ENCODE data around the gene TBC1D22B. TPM values are rescaled to one million over a fixed set of nuclear protein-coding genes. Genes with fewer than 3 reads are reported as not detected.
A peak's percentile ranks its signal among the peaks of the same experiment; 100 is the strongest.

Gene TBC1D22B
- total RNA-seq, 1 experiment from 2014 or later: 11.8 TPM

DNA sequence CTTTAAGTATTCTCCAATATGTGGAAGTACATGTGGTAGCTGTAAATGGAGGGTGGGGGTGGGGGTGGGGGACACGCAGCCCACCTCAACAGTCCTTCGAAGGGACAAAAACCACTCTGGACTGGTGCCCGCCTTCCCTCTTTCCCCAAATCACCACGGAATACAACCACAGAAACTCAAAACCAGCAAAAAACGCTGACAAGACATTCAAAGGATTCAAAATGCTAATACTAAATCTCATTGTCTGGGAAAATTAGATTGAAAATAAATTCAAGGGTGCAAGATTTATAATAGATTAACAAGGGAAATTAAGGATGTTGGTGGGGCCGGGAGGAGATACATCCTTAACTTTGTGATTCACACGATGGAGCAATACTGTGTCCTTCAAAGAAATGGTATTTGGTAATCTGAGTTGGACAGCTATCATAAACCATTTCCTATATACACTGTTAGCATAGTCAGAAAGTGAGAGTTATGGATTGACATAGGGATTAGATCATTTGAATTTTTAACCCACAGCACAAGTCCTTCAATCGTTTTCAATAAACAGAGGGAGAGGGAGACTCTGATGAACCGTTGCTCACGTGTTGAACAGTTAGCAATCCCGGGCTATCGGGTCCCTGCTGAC is 766 bp upstream of the TBC1D22B start:
- H3K36me3 ChIP-seq (ENCODE audit: control insufficient read depth, insufficient read depth, low read length): no peaks in the 10 kb centered on the region
- H3K27me3 Mint-ChIP-seq (ENCODE audit: insufficient read depth, unreplicated experiment): no peaks in the 10 kb centered on the region
- BruUV-seq (replicated peaks): TSS peak; percentile 40
- peaks cover 4% of the 10 kb centered on the region; the same call in 1 of the 2 replicates for H3K4me1 ChIP-seq
- H3K27me3 ChIP-seq (replicated peaks; ENCODE audit: control insufficient read depth, insufficient read depth, low read length): no peaks in the 10 kb centered on the region
- CTCF ChIA-PET: interaction anchor here (0.6 to 2.7 kb wide), 7 partner anchors 10 to 239 kb away, joined by 3 to 15 read pairs (median 4); no protein-coding TSS in a partner anchor
- intact Hi-C loops (cut with micrococcal nuclease; ENCODE audit: unreplicated experiment): loop anchor here (2.0 kb wide), 1 partner anchor 34 kb away; no protein-coding TSS in a partner anchor
- H3K36me3 Mint-ChIP-seq (ENCODE audit: insufficient read depth, unreplicated experiment): peaks cover 8% of the 10 kb centered on the region
- no peaks in the 10 kb centered on the region for H3K9me3 ChIP-seq
- POLR2A ChIA-PET: interaction anchor here (0.5 to 2.2 kb wide), 6 partner anchors 11 to 1342 kb away, joined by 3 to 13 read pairs (median 3); no protein-coding TSS in a partner anchor
- H3K4me1 Mint-ChIP-seq (ENCODE audit: low read depth, unreplicated experiment): peaks cover 14% of the 10 kb centered on the region
- H3K4me3 ChIP-seq (ENCODE audit: low read depth, low read length): peak overlapping the region; percentile 81
- peak overlapping the region; percentile 97 for H3K4me3 Mint-ChIP-seq (ENCODE audit: unreplicated experiment)
- TF ChIP-seq, protein P1, sequence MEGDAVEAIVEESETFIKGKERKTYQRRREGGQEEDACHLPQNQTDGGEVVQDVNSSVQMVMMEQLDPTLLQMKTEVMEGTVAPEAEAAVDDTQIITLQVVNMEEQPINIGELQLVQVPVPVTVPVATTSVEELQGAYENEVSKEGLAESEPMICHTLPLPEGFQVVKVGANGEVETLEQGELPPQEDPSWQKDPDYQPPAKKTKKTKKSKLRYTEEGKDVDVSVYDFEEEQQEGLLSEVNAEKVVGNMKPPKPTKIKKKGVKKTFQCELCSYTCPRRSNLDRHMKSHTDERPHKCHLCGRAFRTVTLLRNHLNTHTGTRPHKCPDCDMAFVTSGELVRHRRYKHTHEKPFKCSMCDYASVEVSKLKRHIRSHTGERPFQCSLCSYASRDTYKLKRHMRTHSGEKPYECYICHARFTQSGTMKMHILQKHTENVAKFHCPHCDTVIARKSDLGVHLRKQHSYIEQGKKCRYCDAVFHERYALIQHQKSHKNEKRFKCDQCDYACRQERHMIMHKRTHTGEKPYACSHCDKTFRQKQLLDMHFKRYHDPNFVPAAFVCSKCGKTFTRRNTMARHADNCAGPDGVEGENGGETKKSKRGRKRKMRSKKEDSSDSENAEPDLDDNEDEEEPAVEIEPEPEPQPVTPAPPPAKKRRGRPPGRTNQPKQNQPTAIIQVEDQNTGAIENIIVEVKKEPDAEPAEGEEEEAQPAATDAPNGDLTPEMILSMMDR (IDR thresholded peaks at IDR 0.05; ENCODE audit: insufficient read depth in 1 of 2, low read depth in 1 of 2, low read length in 1 of 2, severe bottlenecking in 1 of 2, unreplicated experiment in 1 of 2): no peak
- no peak for DNase-seq
- no peaks in the 10 kb centered on the region for H3K9me3 Mint-ChIP-seq (ENCODE audit: unreplicated experiment)
- H3K27ac Mint-ChIP-seq (ENCODE audit: unreplicated experiment): peak overlapping the region; percentile 95

DNA sequence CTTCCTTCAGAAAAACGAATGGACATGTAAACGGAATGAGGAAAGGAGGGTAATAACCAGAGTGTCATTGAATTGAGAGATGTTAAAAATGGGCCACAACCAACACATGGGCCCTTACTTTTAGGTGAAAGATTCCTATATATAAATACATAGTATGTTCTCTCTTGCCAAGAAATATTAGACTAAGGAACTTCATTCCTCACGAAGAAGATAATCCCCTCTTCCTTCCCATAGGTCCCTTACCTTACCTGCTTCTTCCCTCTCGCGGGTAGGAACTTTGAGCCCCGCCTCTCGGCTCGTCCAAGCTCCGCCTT is 295 bp upstream of the TBC1D22B start:
- Mint-ChIP-seq H3K4me3 (ENCODE audit: unreplicated experiment) (peak overlapping the region; percentile 97), H3K4me1 (ENCODE audit: low read depth, unreplicated experiment) (peaks cover 14% of the 10 kb centered on the region), H3K27ac (ENCODE audit: unreplicated experiment) (peak overlapping the region; percentile 95), H3K36me3 (ENCODE audit: insufficient read depth, unreplicated experiment) (peaks cover 11% of the 10 kb centered on the region), H3K27me3 (ENCODE audit: insufficient read depth, unreplicated experiment) (no peaks in the 10 kb centered on the region), H3K9me3 (ENCODE audit: unreplicated experiment) (no peaks in the 10 kb centered on the region)
- H3K9me3 ChIP-seq: no peaks in the 10 kb centered on the region
- peaks cover 4% of the 10 kb centered on the region; the same call in 1 of the 2 replicates for H3K4me1 ChIP-seq
- POLR2A ChIA-PET: interaction anchor here (0.5 to 2.2 kb wide), 6 partner anchors 12 to 1342 kb away, joined by 3 to 13 read pairs (median 3); no protein-coding TSS in a partner anchor
- no peaks in the 10 kb centered on the region for H3K27me3 ChIP-seq (replicated peaks; ENCODE audit: control insufficient read depth, insufficient read depth, low read length)
- CTCF ChIA-PET: interaction anchor here (0.9 to 2.7 kb wide), 7 partner anchors 11 to 239 kb away, joined by 3 to 15 read pairs (median 4); no protein-coding TSS in a partner anchor
- peak overlapping the region; percentile 81 for H3K4me3 ChIP-seq (ENCODE audit: low read depth, low read length)
- TF ChIP-seq, protein P1 (IDR thresholded peaks at IDR 0.05; ENCODE audit: insufficient read depth in 1 of 2, low read depth in 1 of 2, low read length in 1 of 2, severe bottlenecking in 1 of 2, unreplicated experiment in 1 of 2): no peak
- BruUV-seq (replicated peaks): no TSS peak
- no peaks in the 10 kb centered on the region for H3K36me3 ChIP-seq (ENCODE audit: control insufficient read depth, insufficient read depth, low read length)
- intact Hi-C loops (cut with micrococcal nuclease; ENCODE audit: unreplicated experiment): loop anchor here (2.0 kb wide), 1 partner anchor 34 kb away; no protein-coding TSS in a partner anchor
- DNase-seq: no peak

DNA sequence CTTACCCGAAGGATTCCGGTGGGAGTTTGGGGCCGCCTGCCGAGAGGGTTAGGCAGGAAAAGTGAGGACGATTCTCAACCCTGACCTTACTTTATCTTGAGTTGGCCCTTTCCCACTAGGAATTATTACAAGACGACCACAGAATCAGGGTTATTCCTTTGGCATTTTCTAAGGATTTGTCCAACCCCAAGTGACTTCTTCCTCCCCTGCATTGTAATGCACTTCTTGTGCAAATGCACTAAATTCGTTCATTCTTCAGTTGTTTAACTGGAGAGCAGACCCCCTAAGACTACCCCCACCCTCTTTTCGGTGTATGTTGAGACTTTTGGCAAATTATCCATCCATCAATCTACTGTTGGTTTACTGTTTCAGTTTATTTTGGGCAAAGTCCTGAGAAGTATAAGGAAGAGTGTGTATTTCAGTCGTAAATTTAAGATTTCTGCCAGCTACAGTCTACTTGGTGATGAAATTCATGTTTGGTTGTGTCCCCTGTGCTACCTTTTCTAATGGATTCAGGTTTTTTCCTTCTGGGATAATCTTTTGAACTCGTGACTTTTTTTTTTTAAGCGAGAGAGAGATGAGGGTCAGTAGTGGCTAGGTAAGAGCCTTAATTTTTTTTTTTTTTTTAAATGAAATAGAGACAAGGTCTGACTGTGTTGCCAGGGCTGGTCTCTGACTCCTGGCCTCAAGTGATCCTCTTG is 983 bp downstream of the TBC1D22B start:
- Mint-ChIP-seq H3K4me1 (ENCODE audit: low read depth, unreplicated experiment) (peaks cover 15% of the 10 kb centered on the region), H3K9me3 (ENCODE audit: unreplicated experiment) (no peaks in the 10 kb centered on the region), H3K36me3 (ENCODE audit: insufficient read depth, unreplicated experiment) (peaks cover 16% of the 10 kb centered on the region), H3K27ac (ENCODE audit: unreplicated experiment) (peak overlapping the region; percentile 95), H3K27me3 (ENCODE audit: insufficient read depth, unreplicated experiment) (no peaks in the 10 kb centered on the region), H3K4me3 (ENCODE audit: unreplicated experiment) (peak overlapping the region; percentile 97)
- Histone ChIP-seq H3K4me3 (ENCODE audit: low read depth, low read length) (peak overlapping the region; percentile 81), H3K27me3 (replicated peaks; ENCODE audit: control insufficient read depth, insufficient read depth, low read length) (no peaks in the 10 kb centered on the region), H3K36me3 (ENCODE audit: control insufficient read depth, insufficient read depth, low read length) (no peaks in the 10 kb centered on the region), H3K9me3 (no peaks in the 10 kb centered on the region), H3K4me1 (peaks cover 4% of the 10 kb centered on the region; the same call in 1 of the 2 replicates)
- DNase-seq: no peak
- intact Hi-C loops (cut with micrococcal nuclease; ENCODE audit: unreplicated experiment): no loop called here
- ChIA-PET POLR2A (interaction anchor here (0.6 to 2.2 kb wide), 2 partner anchors 16 to 36 kb away, joined by 3 to 13 read pairs; no protein-coding TSS in a partner anchor), CTCF (interaction anchor here (0.6 to 2.7 kb wide), 4 partner anchors 37 to 241 kb away, joined by 4 to 15 read pairs (median 6); no protein-coding TSS in a partner anchor)
- no TSS peak for BruUV-seq (replicated peaks)
- TF ChIP-seq, protein P1 (IDR thresholded peaks at IDR 0.05; ENCODE audit: insufficient read depth in 1 of 2, low read depth in 1 of 2, low read length in 1 of 2, severe bottlenecking in 1 of 2, unreplicated experiment in 1 of 2): no peak

Data from Caco-2 (cell line).